Uterine smooth muscle cell (primary cell): Measurements from ENCODE around the gene NTN4. TPM values are rescaled to one million over a fixed set of nuclear protein-coding genes. Genes with fewer than 3 reads are reported as not detected.

Experiments
- total RNA-seq: library from RNA; depleted of rRNA; stranded (reverse); fragments of >200 nt; gene quantifications from 2 replicates; pipeline ENCODE4 v1.2.3, GENCODE V29; 2014

The NTN4 gene
- 2.9 and 8.5 TPM in 2 replicates for total RNA-seq

DNA sequence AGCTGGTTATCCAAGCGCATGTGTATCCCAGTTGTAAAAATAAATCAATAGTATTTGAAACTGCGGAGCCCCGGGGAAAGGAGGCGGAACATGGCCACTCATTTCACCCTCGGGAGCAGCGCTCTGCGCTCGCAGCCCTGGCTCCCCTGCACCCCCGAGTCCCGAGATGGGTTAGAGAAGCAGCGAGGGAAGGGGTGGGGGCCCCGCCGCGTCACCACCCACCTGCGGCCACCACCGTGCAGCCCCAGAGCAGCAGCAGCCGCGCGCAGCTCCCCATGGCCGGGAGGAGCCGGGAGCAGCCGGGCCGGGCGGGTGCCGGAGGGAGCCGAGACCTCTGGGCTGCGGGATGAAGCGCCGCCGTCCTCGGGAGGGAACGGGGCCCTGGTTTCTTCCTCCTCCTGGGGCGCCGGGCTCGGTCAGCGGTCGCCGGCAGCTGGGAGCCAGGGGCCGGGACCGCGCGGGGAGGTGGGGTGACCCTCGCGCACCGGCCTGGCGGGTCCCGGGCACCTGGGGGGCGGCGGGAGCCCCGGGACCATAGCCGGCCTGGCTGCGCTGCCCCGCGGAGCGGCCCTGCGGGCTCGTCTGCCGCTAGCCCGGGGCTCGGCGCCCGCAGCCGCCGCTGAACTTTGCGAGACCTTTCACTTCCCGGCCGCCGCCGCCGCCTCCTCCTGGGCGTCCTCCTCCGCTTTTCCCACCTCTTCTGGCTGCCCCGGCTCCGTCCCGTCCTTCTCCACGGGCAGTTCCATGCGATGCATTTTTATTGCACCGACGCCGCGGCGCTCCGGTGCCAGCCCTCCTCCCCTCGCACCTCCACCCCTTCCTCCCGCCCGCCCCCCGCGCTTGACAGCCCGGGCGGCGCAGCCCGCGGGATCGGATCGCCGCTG lies at the start of gene NTN4:
Gene NTN4 (minus strand): TSS at position 732 of the 884 bp plus-strand sequence. CDS start 455 bp downstream, at position 277.

Other genes with a start within 250 kb of the NTN4 start
- gene USP44, start 239.3 kb downstream of the NTN4 start, total RNA-seq, result 3.4 and 3.7 TPM in 2 replicates
- gene SNRPF, start 68.2 kb upstream of the NTN4 start, total RNA-seq, result 16.6 and 21.1 TPM in 2 replicates
- not detected in 2 replicates for gene CCDC38, start 151.8 kb upstream of the NTN4 start, total RNA-seq
- under 0.01 and 0.12 TPM in 2 replicates for gene AMDHD1, start 152.6 kb upstream of the NTN4 start, total RNA-seq
- gene HAL, start 205.6 kb upstream of the NTN4 start, total RNA-seq, result under 0.01 TPM in 1 of 2 replicates, not detected in the other
- 60.1 and 93.1 TPM in 2 replicates for gene LTA4H, start 244.8 kb upstream of the NTN4 start, total RNA-seq